Activated naive CD8-positive, alpha-beta T cell treated with anti-CD3 and anti-CD28 coated beads, Interleukin-2, amount 50 U/mL, for 24 hours (primary cell): ENCODE data around the gene NUDT22.

ENCODE experiments used
- ATAC-seq: fragments of 150-1000 bp; cut with Tn5 transposase; one replicate; pipeline ENCODE4 v1.10.0; 2021
- DNase-seq: peaks from one replicate; pipeline ENCODE4 v3.0.0; 2021
- H3K27ac Mint-ChIP-seq: one replicate; pipeline ENCODE4 v1.8.0; 2021; ENCODE audit warnings: mild to moderate bottlenecking, mixed read lengths
- H3K27me3 Mint-ChIP-seq: one replicate; pipeline ENCODE4 v1.8.0; 2021; ENCODE audit warnings: mixed read lengths
- H3K36me3 Mint-ChIP-seq: one replicate; pipeline ENCODE4 v1.8.0; 2021; ENCODE audit warnings: low read depth, mixed read lengths
- H3K4me1 Mint-ChIP-seq: one replicate; pipeline ENCODE4 v1.8.0; 2021; ENCODE audit warnings: mixed read lengths
- H3K4me3 Mint-ChIP-seq: one replicate; pipeline ENCODE4 v1.8.0; 2021; ENCODE audit warnings: mild to moderate bottlenecking, moderate library complexity, mixed read lengths
- H3K9me3 Mint-ChIP-seq: one replicate; pipeline ENCODE4 v1.8.0; 2021; ENCODE audit warnings: mixed read lengths

NUDT22 gene

GRCh38 chr11:64225608-64226506, at the start of gene NUDT22, which contains the start of gene TRPT1:
Gene NUDT22 (plus strand): TSS chr11:64226274. CDS start chr11:64226653, 379 bp downstream.
Gene TRPT1 (minus strand): TSS chr11:64226186. CDS start chr11:64225860, 326 bp downstream.
- Mint-ChIP-seq H3K4me1 (peaks cover 44% of the 10 kb centered on the region), H3K36me3 (peaks cover 10% of the 10 kb centered on the region), H3K27ac (peak within 1 kb of the TSS; percentile 81), H3K9me3 (no peaks in the 10 kb centered on the region), H3K4me3 (peak within 1 kb of the TSS; percentile 83), H3K27me3 (no peaks in the 10 kb centered on the region)
- ATAC-seq: peak; percentile 63
- DNase-seq: peak; percentile 97

DNA sequence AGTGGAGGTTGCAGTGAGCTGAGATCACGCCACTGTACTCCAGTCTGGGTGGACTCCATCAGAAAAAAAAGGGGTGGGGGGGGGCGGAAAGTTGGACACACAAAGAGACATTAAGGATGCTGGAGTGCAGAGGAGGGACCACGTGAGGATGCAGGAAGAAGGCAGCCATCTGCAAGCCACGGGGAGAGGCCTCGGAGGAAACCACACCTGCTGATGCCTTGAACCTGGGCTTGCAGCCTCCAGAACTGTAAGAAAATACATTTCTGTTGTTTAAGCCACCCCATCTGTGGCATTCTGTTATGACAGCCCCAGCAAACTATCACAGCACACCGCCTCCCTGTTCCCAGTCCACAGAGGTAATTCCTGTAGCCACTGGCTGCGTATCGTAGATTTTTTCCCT, 49.3 kb upstream of the NUDT22 start:
- Mint-ChIP-seq H3K9me3 (no peaks in the 10 kb centered on the region), H3K4me3 (no peak overlapping the region), H3K36me3 (peaks cover 4% of the 10 kb centered on the region), H3K27me3 (no peaks in the 10 kb centered on the region), H3K4me1 (peaks cover 24% of the 10 kb centered on the region), H3K27ac (no peak overlapping the region)
- DNase-seq: no peak
- no peak for ATAC-seq

GRCh38 chr11:64178203-64178602, 47.9 kb upstream of the NUDT22 start:
- Mint-ChIP-seq H3K36me3 (peaks cover 4% of the 10 kb centered on the region), H3K27me3 (no peaks in the 10 kb centered on the region), H3K4me1 (peaks cover 34% of the 10 kb centered on the region), H3K9me3 (no peaks in the 10 kb centered on the region), H3K27ac (no peak overlapping the region), H3K4me3 (no peak overlapping the region)
- no peak for ATAC-seq
- no peak for DNase-seq

DNA sequence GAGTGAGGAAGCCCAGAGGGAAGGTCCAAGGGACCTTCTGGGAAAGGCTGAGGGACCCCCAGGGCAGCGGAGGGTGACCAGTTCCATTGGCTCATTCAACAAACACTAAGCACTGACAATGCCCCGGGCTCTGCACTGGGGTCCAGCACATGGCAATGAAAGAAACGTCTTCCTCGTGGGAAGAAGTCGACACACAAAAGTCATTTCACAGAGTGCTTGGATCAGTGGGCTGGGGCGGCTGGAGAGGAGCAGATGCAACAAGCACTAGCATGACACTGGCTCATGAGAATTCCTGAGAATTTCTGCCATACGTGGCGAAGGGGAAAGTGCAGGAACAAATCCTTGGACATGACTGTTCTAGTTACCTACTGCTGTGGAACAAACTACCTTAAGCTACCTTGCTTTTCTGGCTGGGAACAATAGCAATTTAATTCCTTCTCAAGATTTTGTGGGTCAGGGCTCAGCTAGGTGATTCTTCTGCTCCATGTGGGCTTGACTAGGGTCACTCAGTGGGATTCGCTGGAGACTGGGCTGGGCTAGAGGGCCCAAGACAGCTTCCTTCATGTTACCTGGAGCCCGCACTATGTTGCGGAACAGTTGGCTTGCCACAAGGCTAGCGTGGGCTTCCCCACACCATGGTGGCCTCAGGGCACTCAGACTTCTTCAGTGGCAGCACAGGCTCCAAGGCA, 47.0 kb upstream of the NUDT22 start:
- H3K4me1 Mint-ChIP-seq: peaks cover 42% of the 10 kb centered on the region
- no peak overlapping the region for H3K27ac Mint-ChIP-seq
- peaks cover 3% of the 10 kb centered on the region for H3K36me3 Mint-ChIP-seq
- no peak for ATAC-seq
- no peaks in the 10 kb centered on the region for H3K9me3 Mint-ChIP-seq
- no peak overlapping the region for H3K4me3 Mint-ChIP-seq
- no peaks in the 10 kb centered on the region for H3K27me3 Mint-ChIP-seq
- no peak for DNase-seq

- Mint-ChIP-seq H3K4me3 (no peak overlapping the region), H3K27ac (no peak overlapping the region), H3K4me1 (peaks cover 55% of the 10 kb centered on the region), H3K36me3 (peaks cover 8% of the 10 kb centered on the region), H3K9me3 (no peaks in the 10 kb centered on the region), H3K27me3 (peaks cover 4% of the 10 kb centered on the region)
- no peak for ATAC-seq
- DNase-seq: no peak
These were observed 45.2 kb upstream of the NUDT22 start for GRCh38 chr11:64180891-64181290.

GRCh38 chr11:64181506-64182411, 44.3 kb upstream of the NUDT22 start:
- DNase-seq (peak; percentile 61), ATAC-seq (no peak)
- Mint-ChIP-seq H3K9me3 (no peaks in the 10 kb centered on the region), H3K4me1 (peaks cover 56% of the 10 kb centered on the region), H3K27me3 (peaks cover 5% of the 10 kb centered on the region), H3K36me3 (peaks cover 8% of the 10 kb centered on the region), H3K27ac (no peak overlapping the region), H3K4me3 (peak overlapping the region; percentile 25)

DNA sequence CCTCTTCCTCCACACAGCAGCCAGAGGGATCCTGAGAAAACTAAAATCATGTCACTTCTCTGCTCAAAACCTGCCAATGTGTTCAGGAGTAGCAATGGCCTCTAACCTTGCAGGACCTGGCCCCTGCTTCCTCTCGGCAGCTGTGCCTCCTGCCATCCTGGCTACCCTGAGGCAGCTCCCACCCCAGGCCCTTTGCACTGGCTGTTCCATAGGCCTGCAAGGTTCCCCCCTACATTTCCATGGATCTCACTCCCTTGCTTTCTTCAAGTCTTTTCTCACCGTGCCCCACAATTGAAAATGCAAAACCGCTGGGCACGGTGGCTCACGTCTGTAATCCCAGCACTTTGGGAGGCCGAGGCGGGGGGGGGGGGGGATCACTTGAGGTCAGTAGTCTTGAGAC, 42.2 kb upstream of the NUDT22 start:
- H3K4me3 Mint-ChIP-seq: peak overlapping the region; percentile 94
- H3K27ac Mint-ChIP-seq: no peak overlapping the region
- DNase-seq (no peak), ATAC-seq (no peak)
- peaks cover 6% of the 10 kb centered on the region for H3K27me3 Mint-ChIP-seq
- H3K4me1 Mint-ChIP-seq: peaks cover 49% of the 10 kb centered on the region
- no peaks in the 10 kb centered on the region for H3K9me3 Mint-ChIP-seq
- peaks cover 16% of the 10 kb centered on the region for H3K36me3 Mint-ChIP-seq

DNA sequence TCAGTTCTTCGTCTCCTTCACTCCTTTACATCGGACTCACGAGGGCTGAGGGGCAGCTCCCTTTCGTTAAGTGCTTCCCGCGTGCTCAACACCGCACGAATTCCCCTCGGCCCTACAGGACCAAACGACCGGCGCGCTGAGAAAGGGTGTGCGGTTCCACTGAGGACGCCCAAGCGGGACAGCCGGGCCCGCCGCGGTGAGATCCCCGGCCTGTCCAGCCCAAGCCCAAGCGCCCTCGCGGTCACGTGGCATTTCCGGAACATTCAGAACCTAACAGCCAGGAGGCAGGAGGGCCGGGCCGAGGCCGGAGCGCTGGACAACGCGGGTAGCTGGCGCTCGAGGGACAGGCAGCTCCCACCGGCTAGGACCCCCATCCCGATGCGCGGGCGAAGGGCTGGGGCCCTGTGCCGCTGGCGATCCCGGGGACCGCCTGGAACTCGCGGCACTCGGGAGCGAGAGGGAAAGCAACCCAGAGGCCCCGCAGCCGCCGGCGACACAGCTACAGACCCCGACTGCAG, 40.8 kb upstream of the NUDT22 start:
- Mint-ChIP-seq H3K4me1 (peaks cover 56% of the 10 kb centered on the region), H3K9me3 (no peaks in the 10 kb centered on the region), H3K27ac (peak overlapping the region; percentile 98), H3K4me3 (peak overlapping the region; percentile 94), H3K36me3 (peaks cover 22% of the 10 kb centered on the region), H3K27me3 (peaks cover 6% of the 10 kb centered on the region)
- DNase-seq (no peak), ATAC-seq (no peak)

DNA sequence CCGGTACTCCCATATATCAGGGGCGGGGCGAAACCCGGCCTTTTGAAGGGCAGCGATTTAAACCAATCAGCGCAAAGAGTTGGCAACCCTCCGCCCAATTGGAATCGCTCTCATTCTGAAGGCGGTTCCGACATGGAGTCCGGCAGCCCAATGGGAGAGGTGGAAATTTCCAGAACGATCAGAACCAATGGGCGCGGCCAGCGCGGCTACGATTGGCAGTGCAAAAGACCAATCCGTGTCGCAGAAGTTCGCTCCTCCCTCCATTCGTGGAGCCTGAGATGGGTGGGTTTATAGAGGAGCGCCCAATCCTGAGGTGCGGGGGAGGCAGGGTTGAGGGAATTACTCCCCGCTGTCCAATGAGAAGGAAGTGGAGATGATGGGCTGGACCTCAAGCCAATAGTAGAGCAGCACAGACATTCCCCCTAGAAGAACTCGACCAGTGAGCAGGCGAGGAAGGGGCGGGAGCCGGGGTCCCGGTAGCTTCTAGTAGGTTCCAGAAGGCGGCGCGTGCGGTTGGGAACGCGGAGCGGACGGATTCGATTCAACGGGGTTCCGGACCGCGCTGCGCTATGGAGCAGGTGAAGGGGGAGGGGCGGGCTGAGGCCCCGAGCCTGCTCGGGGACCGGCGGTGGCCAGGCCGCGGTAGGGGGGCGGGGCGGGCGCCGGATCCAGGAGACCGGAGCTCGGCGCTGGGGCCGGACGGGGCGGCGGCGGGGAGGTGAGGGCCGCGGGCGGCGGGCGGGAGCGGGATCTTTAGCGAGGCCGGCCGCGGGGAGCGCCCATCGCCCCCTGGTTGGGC, 40.2 kb upstream of the NUDT22 start, which contains the start of gene STIP1:
Gene STIP1 (plus strand): TSS at position 479 of the 799 bp plus-strand sequence. CDS start 91 bp downstream, at position 570.
- Mint-ChIP-seq H3K4me1 (peaks cover 61% of the 10 kb centered on the region), H3K36me3 (peaks cover 26% of the 10 kb centered on the region), H3K9me3 (no peaks in the 10 kb centered on the region), H3K27me3 (peaks cover 6% of the 10 kb centered on the region), H3K27ac (peak within 1 kb of the TSS; percentile 98), H3K4me3 (peak within 1 kb of the TSS; percentile 94)
- DNase-seq: peak; percentile 99
- peak; percentile 93 for ATAC-seq

- H3K36me3 Mint-ChIP-seq: peaks cover 26% of the 10 kb centered on the region
- no peaks in the 10 kb centered on the region for H3K9me3 Mint-ChIP-seq
- no peak overlapping the region for H3K4me3 Mint-ChIP-seq
- H3K4me1 Mint-ChIP-seq: peaks cover 60% of the 10 kb centered on the region
- DNase-seq (peak; percentile 43), ATAC-seq (no peak)
- H3K27me3 Mint-ChIP-seq: peaks cover 6% of the 10 kb centered on the region
- no peak overlapping the region for H3K27ac Mint-ChIP-seq
These were observed 39.4 kb upstream of the NUDT22 start for GRCh38 chr11:64186492-64187165.

- Mint-ChIP-seq H3K9me3 (no peaks in the 10 kb centered on the region), H3K27ac (no peak overlapping the region), H3K27me3 (no peaks in the 10 kb centered on the region), H3K36me3 (peaks cover 64% of the 10 kb centered on the region), H3K4me3 (no peak overlapping the region), H3K4me1 (peaks cover 44% of the 10 kb centered on the region)
- DNase-seq: no peak
- ATAC-seq: no peak
These were observed 33.6 kb upstream of the NUDT22 start for GRCh38 chr11:64192434-64192833.

DNA sequence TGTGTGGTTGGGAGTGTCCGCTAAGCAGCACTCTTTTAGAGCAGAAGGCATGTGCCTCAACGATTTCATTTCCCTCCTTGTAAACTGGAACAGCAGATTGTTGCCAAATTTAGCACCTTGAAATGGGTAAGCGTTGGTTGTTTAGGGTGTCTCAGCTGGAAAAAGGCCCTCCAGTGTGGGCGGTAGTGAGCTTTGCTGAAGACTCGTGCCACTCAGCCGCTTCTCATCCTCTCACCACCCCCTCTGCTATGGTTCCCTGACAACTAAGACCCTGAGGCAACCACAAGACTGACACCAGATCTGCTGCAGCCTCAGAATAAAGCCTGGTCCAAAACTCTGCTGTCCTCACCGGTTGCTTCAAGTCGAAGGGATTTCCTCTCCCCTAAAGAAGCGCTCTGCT, 29.4 kb upstream of the NUDT22 start:
- no peak for DNase-seq

GRCh38 chr11:64198511-64198910, 27.6 kb upstream of the NUDT22 start:
- no peak for ATAC-seq

More for the DNA sequence above, 29.4 kb upstream of the NUDT22 start:
- Mint-ChIP-seq H3K4me1 (peaks cover 19% of the 10 kb centered on the region), H3K27me3 (no peaks in the 10 kb centered on the region), H3K4me3 (no peak overlapping the region), H3K27ac (no peak overlapping the region), H3K9me3 (no peaks in the 10 kb centered on the region), H3K36me3 (peaks cover 80% of the 10 kb centered on the region)
- no peak for ATAC-seq

More at GRCh38 chr11:64198511-64198910, 27.6 kb upstream of the NUDT22 start:
- Mint-ChIP-seq H3K27ac (no peak overlapping the region), H3K9me3 (no peaks in the 10 kb centered on the region), H3K27me3 (no peaks in the 10 kb centered on the region), H3K4me1 (peaks cover 11% of the 10 kb centered on the region), H3K36me3 (peaks cover 83% of the 10 kb centered on the region), H3K4me3 (no peak overlapping the region)
- DNase-seq: no peak
